ENCODE results near the gene UBTFL1.
"Not testable (repeated sequence)": the region's sequence is repeated elsewhere in the genome, so short reads cannot be mapped to it uniquely, and the experiment has no call there.

GRCh38 chr11:90052311-90052710 is 33.4 kb upstream of the UBTFL1 start:
- TF ChIP-seq, protein P1, sequence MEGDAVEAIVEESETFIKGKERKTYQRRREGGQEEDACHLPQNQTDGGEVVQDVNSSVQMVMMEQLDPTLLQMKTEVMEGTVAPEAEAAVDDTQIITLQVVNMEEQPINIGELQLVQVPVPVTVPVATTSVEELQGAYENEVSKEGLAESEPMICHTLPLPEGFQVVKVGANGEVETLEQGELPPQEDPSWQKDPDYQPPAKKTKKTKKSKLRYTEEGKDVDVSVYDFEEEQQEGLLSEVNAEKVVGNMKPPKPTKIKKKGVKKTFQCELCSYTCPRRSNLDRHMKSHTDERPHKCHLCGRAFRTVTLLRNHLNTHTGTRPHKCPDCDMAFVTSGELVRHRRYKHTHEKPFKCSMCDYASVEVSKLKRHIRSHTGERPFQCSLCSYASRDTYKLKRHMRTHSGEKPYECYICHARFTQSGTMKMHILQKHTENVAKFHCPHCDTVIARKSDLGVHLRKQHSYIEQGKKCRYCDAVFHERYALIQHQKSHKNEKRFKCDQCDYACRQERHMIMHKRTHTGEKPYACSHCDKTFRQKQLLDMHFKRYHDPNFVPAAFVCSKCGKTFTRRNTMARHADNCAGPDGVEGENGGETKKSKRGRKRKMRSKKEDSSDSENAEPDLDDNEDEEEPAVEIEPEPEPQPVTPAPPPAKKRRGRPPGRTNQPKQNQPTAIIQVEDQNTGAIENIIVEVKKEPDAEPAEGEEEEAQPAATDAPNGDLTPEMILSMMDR (IDR thresholded peaks at IDR 0.05; ENCODE audit: poor library complexity, severe bottlenecking): not testable (repeated sequence)
- TF ChIP-seq EZH2 (IDR thresholded peaks at IDR 0.05; ENCODE audit: borderline replicate concordance, insufficient read depth, low read length, poor library complexity, severe bottlenecking); EP300 (conservative IDR thresholded peaks at IDR 0.05; ENCODE audit: poor library complexity, severe bottlenecking); RAD21 (conservative IDR thresholded peaks at IDR 0.05); TAF1 (IDR thresholded peaks at IDR 0.05; ENCODE audit: low read depth); REST (IDR thresholded peaks at IDR 0.05; ENCODE audit: borderline replicate concordance); POLR2AphosphoS5 (IDR thresholded peaks at IDR 0.05); SMC3 (conservative IDR thresholded peaks at IDR 0.05; ENCODE audit: poor library complexity): not testable (repeated sequence)

Data from neural cell (in vitro differentiated cells).